Heart right ventricle (tissue), 16 donors: ENCODE data around the gene LRRC47. TPM values are rescaled to one million over a fixed set of nuclear protein-coding genes. Genes with fewer than 3 reads are reported as not detected.

ENCODE experiments used
- ATAC-seq, 8 donors: fragments of 200-7000 bp; cut with Tn5 transposase; one replicate each; pipeline ENCODE4 v1.9.1; 2020; ENCODE audit warnings: mild to moderate bottlenecking in 8 of 8, moderate library complexity in 8 of 8, moderate number of reproducible peaks in 1 of 8
- DNase-seq, 2 donors: peaks; one replicate each; pipeline ENCODE4 v3.0.0-alpha.2; 2020
- H3K27ac ChIP-seq, 10 donors: fragments of 200-600 bp; sonication (generic) in 2 of 10; one replicate each; pipeline versions ENCODE4 v1.5.0 to v1.8.0; 2020 to 2022; ENCODE audit warnings: mild to moderate bottlenecking in 3 of 10
- H3K27me3 ChIP-seq, 7 donors: fragments of 200-600 bp; one replicate each; pipeline ENCODE4 v1.8.0; 2021 to 2022; ENCODE audit warnings: mild to moderate bottlenecking in 2 of 7
- H3K36me3 ChIP-seq, 9 donors: fragments of 200-600 bp; sonication (generic) in 1 of 9; one replicate each; pipeline versions ENCODE4 v1.5.0 to v1.8.0; 2020 to 2022; ENCODE audit warnings: mild to moderate bottlenecking in 2 of 9
- H3K4me1 ChIP-seq, 9 donors: fragments of 200-600 bp; sonication (generic) in 1 of 9; one replicate each; pipeline versions ENCODE4 v1.5.0 to v1.8.0; 2020 to 2022; ENCODE audit warnings: mild to moderate bottlenecking in 4 of 9
- H3K4me3 ChIP-seq, 10 donors: fragments of 200-600 bp; sonication (generic) in 2 of 10; one replicate each; pipeline versions ENCODE4 v1.5.0 to v1.8.0; 2020 to 2022; ENCODE audit warnings: mild to moderate bottlenecking in 7 of 10, moderate library complexity in 2 of 10
- H3K9me3 ChIP-seq, 11 donors: fragments of 200-600 bp in 10 of 11; sonication (generic) in 2 of 11; one replicate each; pipeline versions ENCODE4 v1.5.0 to v1.8.0; 2013 to 2022; ENCODE audit warnings: mild to moderate bottlenecking in 2 of 11, control low read depth in 1 of 11, moderate library complexity in 1 of 11
- WGBS, 2 donors: extraction: QIAGEN DNeasy Blood & Tissue Kit; methylation state at CpG; one replicate each; pipeline ENCODE4 v1.1.7; 2013; ENCODE audit warnings: inconsistent platforms in 1 of 2; 5-methylcytosine and 5-hydroxymethylcytosine counted together
- intact Hi-C, 10 donors: fragments of 100-400 bp; cut with DNase I; formaldehyde crosslinking; loops; one replicate each; pipeline versions ENCODE4 v1.11.1 to v1.14.2; 2022
- polyA plus RNA-seq, 2 donors: library from polyadenylated mRNA; stranded (reverse); fragments of 200-250 nt; gene quantifications; one replicate each; pipeline ENCODE4 v1.2.3, GENCODE V29; 2013
- total RNA-seq, 10 donors: library from RNA; stranded (reverse); fragmentation: NEBNext Ultra II Directional in 3 of 10; extraction: Animal tissue kit (Norgen Biotek cat#: 25700) in 3 of 10; gene quantifications; one replicate each; pipeline versions ENCODE4 v1.2.1 to v1.2.4, GENCODE V29; 2021 to 2023
- TF ChIP-seq, protein P1 (sequence below), 9 donors: fragments of 200-600 bp; sonication (generic) in 2 of 9; IDR thresholded peaks; one replicate each; pipeline versions ENCODE4 v1.5.0 to v1.8.0; 2021 to 2022; ENCODE audit warnings: antibody characterized with exemption in 9 of 9, mild to moderate bottlenecking in 5 of 9, moderate library complexity in 1 of 9
- donor health status: Arrhythmogenic right ventricular cardiomyopathy.
- donor health status: ischemic (EF 13 %, LVEDD 7.1; RV severe dilation, severe dysfunction).
- donor health status: healthy with polysubstance abuse.
- donor health status: DM: no; HTN: yes; CAD: no.
- donor health status: DM: no; HTN: no; CAD: no.
- donor health status: ischemic (EF 25% LVEDD 6.9; RV normal size, moderate dysfunction).
- donor health status: ischemic (EF 25% LVEDD 5.7; RV mildly dilated, moderate dysfunction).
- donor health status: healthy.
- donor health status: DM: yes; HTN: yes; CAD: no.
- donor health status: Ischemic cardiomyopathy.
- donor health status: ischemic (EF 35%, LVEDD 5.7; RV mildly dilated, moderate dysfunction).
- donor health status: nonischemic (EF 11% LVEDD 7.7; RV severe dilation, severe dysfunction).
- donor health status: DM: yes; HTN: yes; CAD: no.
- donor health status: PGD.
- donor health status: ischemic (EF 29% LVEDD 5.4; RV normal size, mild dysfunction).
- donor health status: nonischemic (EF 23%, LVEDD 6.1; RV moderate dilation, normal function).

Gene LRRC47
- total and polyA plus RNA-seq, 12 donors: 17.6 to 85.4 (median 69.8) TPM

DNA sequence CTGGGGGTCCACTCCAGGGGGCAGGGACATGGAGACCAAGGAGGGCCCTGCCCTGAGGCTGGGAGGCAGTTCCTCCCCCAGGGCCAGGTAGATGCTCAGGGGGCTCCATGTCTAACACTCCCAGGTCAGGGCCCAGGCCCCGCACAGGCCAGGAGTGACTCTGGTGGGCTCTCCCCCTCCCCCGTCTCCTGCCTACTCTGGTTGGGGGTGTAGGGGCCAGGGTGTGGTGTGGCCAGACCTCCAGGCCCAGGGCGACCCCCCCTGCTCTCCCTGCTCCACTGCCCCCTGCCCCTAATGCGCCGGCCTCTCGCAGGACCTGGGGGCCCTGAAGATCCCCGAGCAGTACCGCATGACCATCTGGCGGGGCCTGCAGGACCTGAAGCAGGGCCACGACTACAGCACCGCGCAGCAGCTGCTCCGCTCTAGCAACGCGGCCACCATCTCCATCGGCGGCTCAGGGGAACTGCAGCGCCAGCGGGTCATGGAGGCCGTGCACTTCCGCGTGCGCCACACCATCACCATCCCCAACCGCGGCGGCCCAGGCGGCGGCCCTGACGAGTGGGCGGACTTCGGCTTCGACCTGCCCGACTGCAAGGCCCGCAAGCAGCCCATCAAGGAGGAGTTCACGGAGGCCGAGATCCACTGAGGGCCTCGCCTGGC lies 63.7 kb downstream of the LRRC47 start:
- H3K36me3 ChIP-seq: peaks cover 0 to 30% (median 5%) of the 10 kb centered on the region in 9 donors
- DNase-seq (peak in 1 of 2 donors; percentile 11), ATAC-seq (peak in 5 of 8 donors; percentile 9 to 23 (median 17))
- WGBS, 2 donors: 27 to 36% methylated on average over 37 of the region's 37 CpGs
- H3K4me3 ChIP-seq: peak overlapping the region in 1 of 10 donors; percentile 6
- H3K27me3 ChIP-seq: peaks cover 0 to 30% (median 12%) of the 10 kb centered on the region in 7 donors
- H3K27ac ChIP-seq: no peak overlapping the region
- TF ChIP-seq, protein P1, sequence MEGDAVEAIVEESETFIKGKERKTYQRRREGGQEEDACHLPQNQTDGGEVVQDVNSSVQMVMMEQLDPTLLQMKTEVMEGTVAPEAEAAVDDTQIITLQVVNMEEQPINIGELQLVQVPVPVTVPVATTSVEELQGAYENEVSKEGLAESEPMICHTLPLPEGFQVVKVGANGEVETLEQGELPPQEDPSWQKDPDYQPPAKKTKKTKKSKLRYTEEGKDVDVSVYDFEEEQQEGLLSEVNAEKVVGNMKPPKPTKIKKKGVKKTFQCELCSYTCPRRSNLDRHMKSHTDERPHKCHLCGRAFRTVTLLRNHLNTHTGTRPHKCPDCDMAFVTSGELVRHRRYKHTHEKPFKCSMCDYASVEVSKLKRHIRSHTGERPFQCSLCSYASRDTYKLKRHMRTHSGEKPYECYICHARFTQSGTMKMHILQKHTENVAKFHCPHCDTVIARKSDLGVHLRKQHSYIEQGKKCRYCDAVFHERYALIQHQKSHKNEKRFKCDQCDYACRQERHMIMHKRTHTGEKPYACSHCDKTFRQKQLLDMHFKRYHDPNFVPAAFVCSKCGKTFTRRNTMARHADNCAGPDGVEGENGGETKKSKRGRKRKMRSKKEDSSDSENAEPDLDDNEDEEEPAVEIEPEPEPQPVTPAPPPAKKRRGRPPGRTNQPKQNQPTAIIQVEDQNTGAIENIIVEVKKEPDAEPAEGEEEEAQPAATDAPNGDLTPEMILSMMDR (IDR thresholded peaks at IDR 0.05): no peak
- no peaks in the 10 kb centered on the region for H3K9me3 ChIP-seq
- peaks cover 0 to 34% (median 11%) of the 10 kb centered on the region in 9 donors for H3K4me1 ChIP-seq
- intact Hi-C loops: no loop called here

DNA sequence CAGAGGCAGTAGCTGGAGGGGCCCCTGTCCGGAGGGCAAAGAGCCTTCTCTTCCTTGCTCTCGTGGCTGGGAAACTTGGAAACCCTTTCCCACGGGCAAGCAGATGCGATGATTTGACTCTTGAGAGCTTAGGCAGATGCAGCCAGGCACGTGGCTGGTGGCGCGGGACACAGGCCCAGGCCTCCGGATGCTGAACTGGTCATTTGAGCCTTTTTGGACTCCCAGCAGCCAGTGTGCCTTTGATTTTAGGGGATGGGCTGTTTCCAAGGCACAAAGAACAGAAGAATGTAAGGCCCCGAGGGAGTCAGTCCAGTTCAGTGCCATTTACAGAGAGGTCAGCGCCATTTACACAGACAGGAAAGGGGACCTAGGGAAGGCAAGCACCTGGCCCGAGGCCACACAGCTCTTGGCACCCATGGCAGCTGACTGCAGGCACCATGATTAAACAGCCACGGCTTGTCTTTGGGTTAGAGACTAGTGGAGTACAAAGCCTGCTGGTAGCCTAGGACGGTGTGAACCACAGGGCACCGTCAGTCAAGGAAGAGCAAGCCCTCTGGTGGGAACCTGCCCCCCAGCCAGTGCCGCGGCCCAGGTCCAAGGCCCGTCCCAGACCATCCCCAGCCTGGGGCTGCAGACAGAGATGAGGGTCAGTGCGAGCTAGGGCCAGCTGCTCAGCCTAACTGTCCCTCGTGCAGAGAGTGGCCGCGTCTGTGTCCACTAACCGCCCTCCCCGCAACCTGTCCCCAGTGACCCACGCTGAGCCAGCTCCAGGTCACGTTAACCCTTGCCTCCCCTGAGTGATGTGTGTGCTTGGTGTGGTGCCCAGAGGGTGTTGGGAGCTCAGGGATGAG lies 64.5 kb downstream of the LRRC47 start:
- Histone ChIP-seq H3K9me3 (no peaks in the 10 kb centered on the region), H3K4me3 (no peak overlapping the region), H3K36me3 (peaks cover 0 to 23% (median 0%) of the 10 kb centered on the region in 9 donors), H3K4me1 (peaks cover 0 to 34% (median 11%) of the 10 kb centered on the region in 9 donors), H3K27ac (no peak overlapping the region), H3K27me3 (peaks cover 0 to 38% (median 15%) of the 10 kb centered on the region in 7 donors)
- intact Hi-C loops: no loop called here
- TF ChIP-seq, protein P1 (IDR thresholded peaks at IDR 0.05): no peak
- WGBS, 2 donors: 48 to 52% methylated on average over 25 of the region's 25 CpGs
- ATAC-seq: peak in 1 of 8 donors; percentile 8
- peak in 1 of 2 donors; percentile 18 for DNase-seq

DNA sequence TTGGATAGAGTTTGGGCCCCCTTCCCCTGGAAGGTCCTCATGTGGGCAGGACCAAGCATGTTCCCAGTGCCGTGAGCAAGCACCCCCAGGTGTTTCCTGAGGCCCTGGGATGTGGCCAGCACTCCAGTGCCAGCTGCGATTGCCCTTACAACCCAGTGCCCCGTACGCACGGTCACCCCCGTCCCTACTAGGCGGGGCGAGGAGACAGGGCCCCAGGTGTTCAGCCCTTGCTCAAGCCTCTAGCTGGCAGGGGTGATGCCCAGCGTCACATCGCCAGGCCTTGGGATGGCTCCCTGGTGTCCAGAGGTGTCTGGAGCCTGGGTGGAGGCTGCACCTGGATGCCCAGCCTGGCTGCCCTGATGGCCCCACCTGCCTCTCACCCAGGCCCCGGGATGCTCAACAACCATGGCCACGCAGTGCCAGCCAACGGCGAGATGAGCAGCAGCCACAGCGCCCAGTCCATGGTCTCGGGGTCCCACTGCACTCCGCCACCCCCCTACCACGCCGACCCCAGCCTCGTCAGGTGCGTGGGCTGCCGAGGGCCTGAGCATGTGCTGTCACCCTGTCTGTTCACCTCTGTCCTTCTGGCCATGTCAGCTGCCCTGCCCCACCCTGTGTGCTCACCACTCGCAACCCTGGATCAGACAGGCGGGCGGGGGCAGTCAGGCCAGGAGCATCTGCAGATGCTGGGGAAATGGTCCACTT lies 65.6 kb downstream of the LRRC47 start:
- 86 to 87% methylated on average over 25 of the region's 25 CpGs for WGBS, 2 donors
- intact Hi-C loops: no loop called here
- no peak for ATAC-seq

More for the DNA sequence above, 65.6 kb downstream of the LRRC47 start:
- H3K4me1 ChIP-seq: peaks cover 0 to 34% (median 11%) of the 10 kb centered on the region in 9 donors
- DNase-seq: peak in 1 of 2 donors; percentile 8
- no peak overlapping the region for H3K27ac ChIP-seq
- peaks cover 0 to 38% (median 15%) of the 10 kb centered on the region in 7 donors for H3K27me3 ChIP-seq
- no peak overlapping the region for H3K4me3 ChIP-seq
- no peaks in the 10 kb centered on the region for H3K9me3 ChIP-seq
- TF ChIP-seq, protein P1 (IDR thresholded peaks at IDR 0.05): no peak
- peaks cover 0 to 12% (median 0%) of the 10 kb centered on the region in 9 donors for H3K36me3 ChIP-seq
